ENCODE data around the gene SCN9A.

DNA sequence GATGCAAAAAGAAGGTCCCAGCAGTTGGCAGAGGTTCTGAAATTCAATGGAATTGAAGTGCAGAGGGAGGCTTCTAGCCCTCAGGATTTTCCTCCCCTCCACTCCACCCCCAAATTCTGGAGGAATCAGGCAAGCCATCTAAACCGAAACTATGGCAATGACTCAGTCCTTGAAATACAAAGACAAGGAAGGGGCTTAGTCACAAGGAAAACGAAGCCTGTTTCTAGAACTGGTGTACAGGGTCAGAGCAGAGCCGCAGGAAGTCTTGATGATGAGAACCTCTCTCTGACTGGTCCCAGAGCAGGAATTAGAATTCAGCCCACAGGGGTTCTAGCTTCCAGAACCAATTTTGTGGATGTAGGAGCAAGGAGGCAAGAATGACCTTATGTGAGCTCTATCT lies 136.2 kb downstream of the SCN9A start:
- no peak for TF ChIP-seq EZH2phosphoT487 (IDR thresholded peaks at IDR 0.05; ENCODE audit: borderline replicate concordance, low read depth, low read length)
- TF ChIP-seq, protein P1, sequence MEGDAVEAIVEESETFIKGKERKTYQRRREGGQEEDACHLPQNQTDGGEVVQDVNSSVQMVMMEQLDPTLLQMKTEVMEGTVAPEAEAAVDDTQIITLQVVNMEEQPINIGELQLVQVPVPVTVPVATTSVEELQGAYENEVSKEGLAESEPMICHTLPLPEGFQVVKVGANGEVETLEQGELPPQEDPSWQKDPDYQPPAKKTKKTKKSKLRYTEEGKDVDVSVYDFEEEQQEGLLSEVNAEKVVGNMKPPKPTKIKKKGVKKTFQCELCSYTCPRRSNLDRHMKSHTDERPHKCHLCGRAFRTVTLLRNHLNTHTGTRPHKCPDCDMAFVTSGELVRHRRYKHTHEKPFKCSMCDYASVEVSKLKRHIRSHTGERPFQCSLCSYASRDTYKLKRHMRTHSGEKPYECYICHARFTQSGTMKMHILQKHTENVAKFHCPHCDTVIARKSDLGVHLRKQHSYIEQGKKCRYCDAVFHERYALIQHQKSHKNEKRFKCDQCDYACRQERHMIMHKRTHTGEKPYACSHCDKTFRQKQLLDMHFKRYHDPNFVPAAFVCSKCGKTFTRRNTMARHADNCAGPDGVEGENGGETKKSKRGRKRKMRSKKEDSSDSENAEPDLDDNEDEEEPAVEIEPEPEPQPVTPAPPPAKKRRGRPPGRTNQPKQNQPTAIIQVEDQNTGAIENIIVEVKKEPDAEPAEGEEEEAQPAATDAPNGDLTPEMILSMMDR (conservative IDR thresholded peaks at IDR 0.05; ENCODE audit: low read length), result no peak

Measured in OCI-LY7 (cell line).